Tongue (tissue), 2 donors: ENCODE data around the gene PPOX. TPM values are rescaled to one million over a fixed set of nuclear protein-coding genes. Genes with fewer than 3 reads are reported as not detected.

Experiments used
- small RNA-seq: library from RNA; depleted of rRNA; stranded (forward); fragments of <200 nt; gene quantifications from one replicate; pipeline ENCODE3, GENCODE V24; 2014; ENCODE audit warnings: low replicate concordance
- total RNA-seq: library from RNA; depleted of rRNA; stranded (reverse); fragments of >200 nt; gene quantifications from one replicate; pipeline ENCODE4 v1.2.3, GENCODE V29; 2014

PPOX gene
- total RNA-seq, 1 donor from 2014 or later, result 15.2 TPM

Small RNAs within 50 kb of the gene (small RNA-seq; reads per million reads assigned to genes)
- gene RF01225, result not detected

Other genes starting within 250 kb of the PPOX start
- not detected for gene ITLN2, start 211.6 kb upstream of the PPOX start, total RNA-seq
- 30.0 TPM for gene F11R, start 145.3 kb upstream of the PPOX start, total RNA-seq
- gene TSTD1, start 127.5 kb upstream of the PPOX start, total RNA-seq, result 53.9 TPM
- 50.4 TPM for gene USF1, start 120.4 kb upstream of the PPOX start, total RNA-seq
- 3.0 TPM for gene ARHGAP30, start 96.5 kb upstream of the PPOX start, total RNA-seq
- gene NECTIN4, start 76.9 kb upstream of the PPOX start, total RNA-seq, result 18.0 TPM
- 3.3 TPM for gene KLHDC9, start 68.1 kb upstream of the PPOX start, total RNA-seq
- gene PFDN2, start 48.4 kb upstream of the PPOX start, total RNA-seq, result 24.5 TPM
- gene NIT1, start 48.3 kb upstream of the PPOX start, total RNA-seq, result 19.3 TPM
- gene DEDD, start 33.8 kb upstream of the PPOX start, total RNA-seq, result 37.6 TPM
- gene UFC1, start 12.4 kb upstream of the PPOX start, total RNA-seq, result 109 TPM
- gene USP21, start 6.9 kb upstream of the PPOX start, total RNA-seq, result 16.5 TPM
- gene B4GALT3, start 11.1 kb downstream of the PPOX start, total RNA-seq, result 9.3 TPM
- gene ADAMTS4, start 32.6 kb downstream of the PPOX start, total RNA-seq, result 18.9 TPM
- gene NDUFS2, start 35.9 kb downstream of the PPOX start, total RNA-seq, result 174 TPM
- 4.4 TPM for gene FCER1G, start 48.9 kb downstream of the PPOX start, total RNA-seq
- not detected for gene APOA2, start 57.2 kb downstream of the PPOX start, total RNA-seq
- gene TOMM40L, start 59.6 kb downstream of the PPOX start, total RNA-seq, result 11.3 TPM
- not detected for gene NR1I3, start 71.8 kb downstream of the PPOX start, total RNA-seq
- 4.9 TPM for gene PCP4L1, start 92.3 kb downstream of the PPOX start, total RNA-seq
- gene MPZ, start 143.5 kb downstream of the PPOX start, total RNA-seq, result 67.9 TPM
- 41.9 TPM for gene SDHC, start 148.0 kb downstream of the PPOX start, total RNA-seq
- not detected for gene CFAP126, start 201.4 kb downstream of the PPOX start, total RNA-seq